Fibroblast of the aortic adventitia (primary cell): Measurements from ENCODE around the gene UGP2. TPM values are rescaled to one million over a fixed set of nuclear protein-coding genes. Genes with fewer than 3 reads are reported as not detected.

ENCODE experiments used
- DNase-seq: peaks from one replicate; pipeline ENCODE4 v3.0.0-alpha.2; 2010; ENCODE audit warnings: low read depth
- H3K4me3 ChIP-seq: 2 replicates; pipeline ENCODE4 v1.5.1; 2011; ENCODE audit warnings: low read depth, mild to moderate bottlenecking, control low read depth, low read length, moderate library complexity
- total RNA-seq: library from RNA; depleted of rRNA; stranded (reverse); fragments of >200 nt; gene quantifications from 2 replicates; pipeline ENCODE4 v1.2.3, GENCODE V29; 2012; ENCODE audit warnings: low replicate concordance
- TF ChIP-seq, protein P1 (sequence below): IDR thresholded peaks from 2 replicates; pipeline ENCODE4 v1.5.1; 2011; ENCODE audit warnings: mild to moderate bottlenecking, low read length, control low read depth, inconsistent platforms; ENCODE audit not compliant: insufficient read depth

The UGP2 gene
- total RNA-seq, 1 donor = 129 TPM

DNA sequence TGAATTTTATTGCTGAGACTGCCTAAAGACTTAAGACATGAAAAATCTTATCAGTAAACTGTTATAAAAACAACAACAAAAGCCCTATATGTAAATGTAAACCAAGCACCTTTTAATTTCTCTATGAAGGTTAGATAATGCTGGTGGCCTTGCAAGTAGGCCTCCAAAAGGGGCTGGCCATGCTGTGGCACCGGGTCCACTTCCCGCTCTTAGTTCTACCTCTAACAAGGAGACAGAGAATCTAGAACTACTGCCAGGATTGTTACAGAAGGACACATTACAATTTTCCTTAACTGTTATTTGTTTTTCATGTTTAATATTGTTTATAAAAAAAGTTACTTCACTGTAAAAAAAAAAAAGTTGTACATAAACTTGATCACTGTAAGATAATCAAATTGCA, 49.0 kb downstream of the UGP2 start:
- no peak for DNase-seq
- TF ChIP-seq, protein P1, sequence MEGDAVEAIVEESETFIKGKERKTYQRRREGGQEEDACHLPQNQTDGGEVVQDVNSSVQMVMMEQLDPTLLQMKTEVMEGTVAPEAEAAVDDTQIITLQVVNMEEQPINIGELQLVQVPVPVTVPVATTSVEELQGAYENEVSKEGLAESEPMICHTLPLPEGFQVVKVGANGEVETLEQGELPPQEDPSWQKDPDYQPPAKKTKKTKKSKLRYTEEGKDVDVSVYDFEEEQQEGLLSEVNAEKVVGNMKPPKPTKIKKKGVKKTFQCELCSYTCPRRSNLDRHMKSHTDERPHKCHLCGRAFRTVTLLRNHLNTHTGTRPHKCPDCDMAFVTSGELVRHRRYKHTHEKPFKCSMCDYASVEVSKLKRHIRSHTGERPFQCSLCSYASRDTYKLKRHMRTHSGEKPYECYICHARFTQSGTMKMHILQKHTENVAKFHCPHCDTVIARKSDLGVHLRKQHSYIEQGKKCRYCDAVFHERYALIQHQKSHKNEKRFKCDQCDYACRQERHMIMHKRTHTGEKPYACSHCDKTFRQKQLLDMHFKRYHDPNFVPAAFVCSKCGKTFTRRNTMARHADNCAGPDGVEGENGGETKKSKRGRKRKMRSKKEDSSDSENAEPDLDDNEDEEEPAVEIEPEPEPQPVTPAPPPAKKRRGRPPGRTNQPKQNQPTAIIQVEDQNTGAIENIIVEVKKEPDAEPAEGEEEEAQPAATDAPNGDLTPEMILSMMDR = no peak

DNA sequence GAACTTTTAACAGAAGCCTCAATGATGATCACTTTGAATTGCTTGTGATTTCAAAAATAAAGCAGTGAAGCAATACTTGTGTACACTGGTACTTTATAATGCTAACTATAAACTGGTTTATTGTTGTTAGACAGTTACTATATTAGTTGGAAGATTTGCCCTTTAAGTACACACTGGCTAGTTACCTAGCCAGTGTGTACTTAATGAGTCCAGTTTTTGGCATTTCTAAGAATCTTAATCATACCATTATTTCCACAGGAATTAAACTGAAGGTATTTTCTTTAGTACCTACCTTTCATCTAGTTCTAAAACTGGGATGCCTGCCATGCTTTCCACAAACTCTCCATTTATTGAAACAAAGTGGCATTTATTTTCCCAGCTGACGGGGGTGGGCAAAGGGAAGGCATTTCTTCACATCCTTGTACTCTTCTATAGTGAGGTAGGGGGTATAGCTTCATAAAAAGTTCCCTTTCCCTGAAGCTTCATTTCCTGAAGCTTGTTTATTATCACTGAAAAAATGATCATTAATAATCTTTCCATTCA, 49.9 kb downstream of the UGP2 start:
- no peak overlapping the region for H3K4me3 ChIP-seq
- no peak for DNase-seq
- TF ChIP-seq, protein P1 = no peak

More for the DNA sequence above, 49.0 kb downstream of the UGP2 start:
- no peak overlapping the region for H3K4me3 ChIP-seq

DNA sequence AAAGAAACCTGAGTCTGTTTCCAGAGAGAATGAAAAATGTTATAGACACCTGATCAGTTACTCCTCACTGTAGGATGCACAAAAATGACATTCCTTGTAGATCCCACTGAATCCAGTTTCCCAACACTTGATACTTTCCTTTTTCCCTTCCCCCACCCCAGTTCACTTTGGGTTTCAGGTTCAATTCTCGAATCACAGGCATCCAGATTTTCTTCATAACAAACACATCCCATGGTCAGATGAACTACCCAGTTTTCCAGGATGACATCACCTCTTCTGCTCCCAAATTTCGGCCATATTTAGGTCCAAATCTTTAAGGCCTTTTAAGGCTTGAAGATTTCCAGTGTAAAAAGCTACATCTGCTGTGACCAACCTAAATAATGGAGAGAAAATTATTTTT, 51.5 kb downstream of the UGP2 start:
- TF ChIP-seq, protein P1 = no peak
- no peak overlapping the region for H3K4me3 ChIP-seq
- DNase-seq = no peak

DNA sequence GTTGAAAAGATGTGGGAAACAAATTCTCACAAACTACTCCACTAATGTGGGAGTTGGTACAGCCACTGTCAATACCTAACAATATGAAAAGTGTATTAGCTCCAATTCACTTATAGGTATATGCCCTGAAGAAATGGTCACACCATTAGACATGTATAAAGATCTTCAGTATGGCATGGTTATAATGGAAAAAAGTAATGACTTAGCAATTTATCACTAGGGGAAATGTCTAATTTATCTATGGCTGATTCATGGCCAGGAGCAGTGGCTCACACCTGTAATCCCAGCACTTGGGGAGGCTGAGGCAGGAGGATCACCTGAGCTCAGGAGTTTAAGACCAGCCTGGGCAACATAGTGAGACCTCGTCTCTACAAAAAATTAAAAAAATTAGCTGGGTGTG, 52.5 kb downstream of the UGP2 start:
- no peak for DNase-seq
- no peak overlapping the region for H3K4me3 ChIP-seq
- TF ChIP-seq, protein P1 = no peak

DNA sequence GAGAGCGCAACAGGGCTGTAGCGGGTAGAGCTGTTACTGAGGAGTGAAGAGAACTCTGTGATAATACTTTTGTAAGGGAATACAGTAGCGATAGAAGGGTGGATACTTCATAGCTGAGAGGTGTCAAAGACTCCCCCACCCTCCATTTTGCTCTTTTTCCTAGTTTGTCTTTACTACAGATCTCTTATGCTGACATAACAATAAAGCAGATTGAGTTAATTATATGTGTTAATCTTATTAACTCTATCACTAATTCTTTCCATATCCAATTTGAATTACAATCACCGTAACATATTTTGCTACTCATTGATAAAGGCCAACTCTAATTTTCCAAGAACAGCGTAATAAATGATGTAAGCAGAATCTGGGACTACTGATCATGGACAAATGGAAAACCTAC, 57.1 kb downstream of the UGP2 start:
- TF ChIP-seq, protein P1 = no peak
- no peak overlapping the region for H3K4me3 ChIP-seq
- no peak for DNase-seq

DNA sequence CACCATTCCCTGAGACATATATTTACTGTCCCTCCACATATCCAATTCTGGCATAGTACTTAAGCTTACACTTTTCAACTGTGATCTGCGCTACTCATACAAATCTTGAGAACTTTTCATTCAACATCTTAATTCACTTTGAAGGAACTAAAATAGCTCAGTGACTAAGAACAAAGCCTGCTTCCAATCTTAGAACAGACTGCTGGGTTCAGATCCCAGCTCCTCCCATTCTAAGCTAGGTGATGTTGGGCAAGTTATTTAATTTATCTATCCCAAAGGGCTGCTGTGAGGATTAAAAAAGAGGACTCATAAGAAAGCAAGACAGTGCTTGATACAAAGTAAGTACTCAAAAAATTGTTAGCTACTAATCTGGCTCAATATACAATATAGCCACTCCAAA, 57.9 kb downstream of the UGP2 start:
- H3K4me3 ChIP-seq = no peak overlapping the region
- no peak for DNase-seq
- TF ChIP-seq, protein P1 = no peak

DNA sequence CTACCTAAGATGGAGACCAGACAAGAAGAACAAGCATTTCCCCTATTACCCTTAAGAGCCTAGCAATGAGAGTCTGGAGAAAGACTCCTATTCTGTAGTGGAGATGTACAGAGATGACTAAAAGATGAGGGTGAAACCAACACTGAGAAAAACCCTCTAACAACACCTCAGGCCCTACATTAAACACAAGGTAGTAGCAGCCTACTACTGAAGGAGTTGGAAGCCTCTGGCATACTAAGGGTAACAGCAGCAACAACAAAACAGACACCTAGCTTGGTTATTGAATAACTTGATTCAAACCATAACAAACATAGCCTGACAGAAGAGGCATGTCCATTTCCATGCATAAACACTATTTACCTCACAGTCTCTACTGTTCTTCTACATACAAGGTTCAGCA, 60.5 kb downstream of the UGP2 start:
- no peak overlapping the region for H3K4me3 ChIP-seq
- TF ChIP-seq, protein P1 = no peak
- no peak for DNase-seq
